ENCODE results near the gene TBX1. TPM values are rescaled to one million over a fixed set of nuclear protein-coding genes. Genes with fewer than 3 reads are reported as not detected.

The TBX1 gene
- total RNA-seq, 1 experiment from 2014 or later: 12.8 TPM

DNA sequence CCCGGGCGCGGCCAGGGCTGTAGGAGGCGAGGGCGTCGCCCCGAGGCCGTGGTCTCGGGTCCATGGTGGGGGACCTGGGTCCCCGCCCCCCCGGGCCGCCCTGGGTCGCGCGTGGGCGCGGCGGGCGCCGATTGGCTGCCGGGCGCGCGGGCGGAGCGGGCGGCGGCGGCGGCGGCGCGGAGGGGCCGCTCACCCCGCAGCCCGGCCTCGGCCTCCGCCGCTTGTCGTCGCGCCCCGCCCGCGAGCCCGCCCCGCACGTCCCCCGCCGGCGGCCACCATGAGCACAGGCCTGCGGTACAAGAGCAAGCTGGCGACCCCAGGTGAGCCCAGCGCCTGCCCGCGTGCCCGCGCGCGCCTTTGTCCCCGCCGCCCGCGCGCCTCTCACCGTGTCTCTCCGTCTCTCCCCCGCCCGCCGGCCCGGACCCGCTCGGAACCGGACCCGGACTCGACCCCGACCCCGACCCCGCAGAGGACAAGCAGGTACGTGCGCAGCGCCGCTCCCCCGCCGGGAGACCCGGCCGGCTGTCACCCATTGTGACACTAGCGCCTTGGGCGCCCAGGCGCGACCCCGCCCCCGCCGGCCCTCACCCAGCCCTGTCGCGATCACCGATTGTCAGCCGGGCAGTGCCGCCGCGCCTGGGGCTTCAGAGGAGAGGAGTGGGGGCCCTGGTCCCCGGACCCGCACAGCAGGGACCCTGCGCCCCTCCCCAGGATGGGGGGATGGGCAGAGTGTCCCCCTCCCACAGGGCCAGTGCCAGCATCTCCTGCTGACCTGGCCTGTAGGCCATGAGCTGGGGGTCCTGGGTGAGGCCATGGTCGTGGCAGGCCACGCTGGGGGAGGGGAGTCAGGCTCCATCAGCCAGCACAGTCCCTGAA, 46.0 kb upstream of the TBX1 start, which contains the start of gene SEPTIN5 (continued):
- TF ChIP-seq, protein P1, sequence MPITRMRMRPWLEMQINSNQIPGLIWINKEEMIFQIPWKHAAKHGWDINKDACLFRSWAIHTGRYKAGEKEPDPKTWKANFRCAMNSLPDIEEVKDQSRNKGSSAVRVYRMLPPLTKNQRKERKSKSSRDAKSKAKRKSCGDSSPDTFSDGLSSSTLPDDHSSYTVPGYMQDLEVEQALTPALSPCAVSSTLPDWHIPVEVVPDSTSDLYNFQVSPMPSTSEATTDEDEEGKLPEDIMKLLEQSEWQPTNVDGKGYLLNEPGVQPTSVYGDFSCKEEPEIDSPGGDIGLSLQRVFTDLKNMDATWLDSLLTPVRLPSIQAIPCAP (CRISPR knock-in tag; IDR thresholded peaks at IDR 0.05): peak; percentile 59; the same call in 1 of the 2 replicates
- TF ChIP-seq, protein P2, sequence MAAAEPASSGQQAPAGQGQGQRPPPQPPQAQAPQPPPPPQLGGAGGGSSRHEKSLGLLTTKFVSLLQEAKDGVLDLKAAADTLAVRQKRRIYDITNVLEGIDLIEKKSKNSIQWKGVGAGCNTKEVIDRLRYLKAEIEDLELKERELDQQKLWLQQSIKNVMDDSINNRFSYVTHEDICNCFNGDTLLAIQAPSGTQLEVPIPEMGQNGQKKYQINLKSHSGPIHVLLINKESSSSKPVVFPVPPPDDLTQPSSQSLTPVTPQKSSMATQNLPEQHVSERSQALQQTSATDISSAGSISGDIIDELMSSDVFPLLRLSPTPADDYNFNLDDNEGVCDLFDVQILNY (CRISPR knock-in tag; IDR thresholded peaks at IDR 0.05): peak; percentile 63; the same call in 1 of the 2 replicates
- TF ChIP-seq, protein P3, sequence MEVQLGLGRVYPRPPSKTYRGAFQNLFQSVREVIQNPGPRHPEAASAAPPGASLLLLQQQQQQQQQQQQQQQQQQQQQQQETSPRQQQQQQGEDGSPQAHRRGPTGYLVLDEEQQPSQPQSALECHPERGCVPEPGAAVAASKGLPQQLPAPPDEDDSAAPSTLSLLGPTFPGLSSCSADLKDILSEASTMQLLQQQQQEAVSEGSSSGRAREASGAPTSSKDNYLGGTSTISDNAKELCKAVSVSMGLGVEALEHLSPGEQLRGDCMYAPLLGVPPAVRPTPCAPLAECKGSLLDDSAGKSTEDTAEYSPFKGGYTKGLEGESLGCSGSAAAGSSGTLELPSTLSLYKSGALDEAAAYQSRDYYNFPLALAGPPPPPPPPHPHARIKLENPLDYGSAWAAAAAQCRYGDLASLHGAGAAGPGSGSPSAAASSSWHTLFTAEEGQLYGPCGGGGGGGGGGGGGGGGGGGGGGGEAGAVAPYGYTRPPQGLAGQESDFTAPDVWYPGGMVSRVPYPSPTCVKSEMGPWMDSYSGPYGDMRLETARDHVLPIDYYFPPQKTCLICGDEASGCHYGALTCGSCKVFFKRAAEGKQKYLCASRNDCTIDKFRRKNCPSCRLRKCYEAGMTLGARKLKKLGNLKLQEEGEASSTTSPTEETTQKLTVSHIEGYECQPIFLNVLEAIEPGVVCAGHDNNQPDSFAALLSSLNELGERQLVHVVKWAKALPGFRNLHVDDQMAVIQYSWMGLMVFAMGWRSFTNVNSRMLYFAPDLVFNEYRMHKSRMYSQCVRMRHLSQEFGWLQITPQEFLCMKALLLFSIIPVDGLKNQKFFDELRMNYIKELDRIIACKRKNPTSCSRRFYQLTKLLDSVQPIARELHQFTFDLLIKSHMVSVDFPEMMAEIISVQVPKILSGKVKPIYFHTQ (CRISPR knock-in tag; IDR thresholded peaks at IDR 0.05): no peak
- TF ChIP-seq, protein P4, sequence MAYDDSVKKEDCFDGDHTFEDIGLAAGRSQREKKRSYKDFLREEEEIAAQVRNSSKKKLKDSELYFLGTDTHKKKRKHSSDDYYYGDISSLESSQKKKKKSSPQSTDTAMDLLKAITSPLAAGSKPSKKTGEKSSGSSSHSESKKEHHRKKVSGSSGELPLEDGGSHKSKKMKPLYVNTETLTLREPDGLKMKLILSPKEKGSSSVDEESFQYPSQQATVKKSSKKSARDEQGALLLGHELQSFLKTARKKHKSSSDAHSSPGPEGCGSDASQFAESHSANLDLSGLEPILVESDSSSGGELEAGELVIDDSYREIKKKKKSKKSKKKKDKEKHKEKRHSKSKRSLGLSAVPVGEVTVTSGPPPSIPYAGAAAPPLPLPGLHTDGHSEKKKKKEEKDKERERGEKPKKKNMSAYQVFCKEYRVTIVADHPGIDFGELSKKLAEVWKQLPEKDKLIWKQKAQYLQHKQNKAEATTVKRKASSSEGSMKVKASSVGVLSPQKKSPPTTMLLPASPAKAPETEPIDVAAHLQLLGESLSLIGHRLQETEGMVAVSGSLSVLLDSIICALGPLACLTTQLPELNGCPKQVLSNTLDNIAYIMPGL (CRISPR knock-in tag; IDR thresholded peaks at IDR 0.05): peak; percentile 50
- no peak for TF ChIP-seq FOXK1 (CRISPR knock-in tag; IDR thresholded peaks at IDR 0.05)
- TF ChIP-seq ATF1 (CRISPR knock-in tag; IDR thresholded peaks at IDR 0.05): no peak
- TF ChIP-seq ZNF232 (CRISPR knock-in tag; IDR thresholded peaks at IDR 0.05): no peak
- TF ChIP-seq, protein P5, sequence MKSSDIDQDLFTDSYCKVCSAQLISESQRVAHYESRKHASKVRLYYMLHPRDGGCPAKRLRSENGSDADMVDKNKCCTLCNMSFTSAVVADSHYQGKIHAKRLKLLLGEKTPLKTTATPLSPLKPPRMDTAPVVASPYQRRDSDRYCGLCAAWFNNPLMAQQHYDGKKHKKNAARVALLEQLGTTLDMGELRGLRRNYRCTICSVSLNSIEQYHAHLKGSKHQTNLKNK (CRISPR knock-in tag; IDR thresholded peaks at IDR 0.05): no peak
- no peak for TF ChIP-seq ESRRA (CRISPR knock-in tag; IDR thresholded peaks at IDR 0.05; ENCODE audit: borderline replicate concordance)
- no peak for TF ChIP-seq CBFB (CRISPR knock-in tag; IDR thresholded peaks at IDR 0.05; ENCODE audit: low read depth)
- TF ChIP-seq, protein P6, sequence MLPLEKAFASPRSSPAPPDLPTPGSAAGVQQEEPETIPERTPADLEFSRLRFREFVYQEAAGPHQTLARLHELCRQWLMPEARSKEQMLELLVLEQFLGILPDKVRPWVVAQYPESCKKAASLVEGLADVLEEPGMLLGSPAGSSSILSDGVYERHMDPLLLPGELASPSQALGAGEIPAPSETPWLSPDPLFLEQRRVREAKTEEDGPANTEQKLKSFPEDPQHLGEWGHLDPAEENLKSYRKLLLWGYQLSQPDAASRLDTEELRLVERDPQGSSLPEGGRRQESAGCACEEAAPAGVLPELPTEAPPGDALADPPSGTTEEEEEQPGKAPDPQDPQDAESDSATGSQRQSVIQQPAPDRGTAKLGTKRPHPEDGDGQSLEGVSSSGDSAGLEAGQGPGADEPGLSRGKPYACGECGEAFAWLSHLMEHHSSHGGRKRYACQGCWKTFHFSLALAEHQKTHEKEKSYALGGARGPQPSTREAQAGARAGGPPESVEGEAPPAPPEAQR (CRISPR knock-in tag; IDR thresholded peaks at IDR 0.05): no peak
- TF ChIP-seq RELA (CRISPR knock-in tag; IDR thresholded peaks at IDR 0.05; ENCODE audit: borderline replicate concordance): no peak
- TF ChIP-seq, protein P7, sequence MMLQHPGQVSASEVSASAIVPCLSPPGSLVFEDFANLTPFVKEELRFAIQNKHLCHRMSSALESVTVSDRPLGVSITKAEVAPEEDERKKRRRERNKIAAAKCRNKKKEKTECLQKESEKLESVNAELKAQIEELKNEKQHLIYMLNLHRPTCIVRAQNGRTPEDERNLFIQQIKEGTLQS (CRISPR knock-in tag; conservative IDR thresholded peaks at IDR 0.05): no peak
- TF ChIP-seq, protein P8, sequence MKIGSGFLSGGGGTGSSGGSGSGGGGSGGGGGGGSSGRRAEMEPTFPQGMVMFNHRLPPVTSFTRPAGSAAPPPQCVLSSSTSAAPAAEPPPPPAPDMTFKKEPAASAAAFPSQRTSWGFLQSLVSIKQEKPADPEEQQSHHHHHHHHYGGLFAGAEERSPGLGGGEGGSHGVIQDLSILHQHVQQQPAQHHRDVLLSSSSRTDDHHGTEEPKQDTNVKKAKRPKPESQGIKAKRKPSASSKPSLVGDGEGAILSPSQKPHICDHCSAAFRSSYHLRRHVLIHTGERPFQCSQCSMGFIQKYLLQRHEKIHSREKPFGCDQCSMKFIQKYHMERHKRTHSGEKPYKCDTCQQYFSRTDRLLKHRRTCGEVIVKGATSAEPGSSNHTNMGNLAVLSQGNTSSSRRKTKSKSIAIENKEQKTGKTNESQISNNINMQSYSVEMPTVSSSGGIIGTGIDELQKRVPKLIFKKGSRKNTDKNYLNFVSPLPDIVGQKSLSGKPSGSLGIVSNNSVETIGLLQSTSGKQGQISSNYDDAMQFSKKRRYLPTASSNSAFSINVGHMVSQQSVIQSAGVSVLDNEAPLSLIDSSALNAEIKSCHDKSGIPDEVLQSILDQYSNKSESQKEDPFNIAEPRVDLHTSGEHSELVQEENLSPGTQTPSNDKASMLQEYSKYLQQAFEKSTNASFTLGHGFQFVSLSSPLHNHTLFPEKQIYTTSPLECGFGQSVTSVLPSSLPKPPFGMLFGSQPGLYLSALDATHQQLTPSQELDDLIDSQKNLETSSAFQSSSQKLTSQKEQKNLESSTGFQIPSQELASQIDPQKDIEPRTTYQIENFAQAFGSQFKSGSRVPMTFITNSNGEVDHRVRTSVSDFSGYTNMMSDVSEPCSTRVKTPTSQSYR (CRISPR knock-in tag; IDR thresholded peaks at IDR 0.05): peak; percentile 70; the same call in 1 of the 2 replicates

Measured in WTC11 (cell line).